GM12872 (cell line): Measurements from ENCODE around the gene STYXL1.

Experiments used
- CTCF ChIP-seq: IDR thresholded peaks from 3 replicates; pipeline ENCODE4 v1.5.1; 2011; ENCODE audit warnings: low read depth, mild to moderate bottlenecking, low read length, moderate library complexity; ENCODE audit not compliant: insufficient read depth

The STYXL1 gene, protein sequence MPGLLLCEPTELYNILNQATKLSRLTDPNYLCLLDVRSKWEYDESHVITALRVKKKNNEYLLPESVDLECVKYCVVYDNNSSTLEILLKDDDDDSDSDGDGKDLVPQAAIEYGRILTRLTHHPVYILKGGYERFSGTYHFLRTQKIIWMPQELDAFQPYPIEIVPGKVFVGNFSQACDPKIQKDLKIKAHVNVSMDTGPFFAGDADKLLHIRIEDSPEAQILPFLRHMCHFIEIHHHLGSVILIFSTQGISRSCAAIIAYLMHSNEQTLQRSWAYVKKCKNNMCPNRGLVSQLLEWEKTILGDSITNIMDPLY

GRCh38 chr7:76047811-76048667 is at the start of gene STYXL1, which contains the start of gene MDH2:
Gene STYXL1 (minus strand): TSS chr7:76048000. CDS start chr7:76030523, 17,477 bp downstream.
Gene MDH2 (plus strand): TSS chr7:76048106. CDS start chr7:76048161, 55 bp downstream.
- no peak for TF ChIP-seq CTCF

DNA sequence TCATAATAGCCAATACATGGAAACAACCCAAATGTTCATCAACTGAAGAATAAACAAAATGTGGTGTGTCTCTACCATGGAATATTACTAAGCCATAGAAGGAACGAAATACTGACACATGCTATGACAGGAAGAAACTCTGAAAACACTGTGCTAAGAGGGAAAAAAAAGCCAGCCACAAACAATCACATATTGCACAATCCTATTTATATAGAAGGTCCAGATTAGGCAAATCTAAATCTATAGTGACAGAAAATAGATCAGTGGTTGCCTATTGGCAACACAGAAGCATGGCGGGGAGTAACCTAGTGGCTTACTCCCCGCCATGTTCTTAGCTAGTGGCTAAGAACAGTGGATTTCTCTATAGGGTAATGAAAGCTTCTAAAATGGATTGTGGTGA is 48.1 kb upstream of the STYXL1 start:
- TF ChIP-seq CTCF, result no peak

GRCh38 chr7:76091506-76091905 is 43.7 kb upstream of the STYXL1 start:
- no peak for TF ChIP-seq CTCF

GRCh38 chr7:76089865-76090475 is 42.2 kb upstream of the STYXL1 start:
- TF ChIP-seq CTCF, result no peak

DNA sequence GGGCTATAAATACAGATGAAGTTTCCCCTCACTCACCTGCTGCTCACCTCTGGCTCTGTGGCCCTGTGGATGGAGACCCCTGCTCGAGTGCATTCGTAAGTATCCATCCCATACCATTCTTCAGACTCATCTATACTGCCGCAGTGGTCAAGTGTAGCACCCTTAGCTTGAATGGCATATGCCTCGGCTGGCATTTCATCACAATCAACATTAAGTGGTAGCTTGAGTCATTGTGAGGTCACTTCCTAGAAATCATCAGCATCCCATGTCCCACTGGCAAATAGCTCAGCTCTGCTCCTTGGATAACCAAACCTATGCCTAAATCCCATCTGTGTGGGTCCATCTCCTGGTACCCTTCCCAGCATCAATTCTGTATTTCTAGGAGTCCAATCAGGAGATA is 38.3 kb upstream of the STYXL1 start:
- no peak for TF ChIP-seq CTCF

GRCh38 chr7:76080204-76080603 is 32.4 kb upstream of the STYXL1 start:
- no peak for TF ChIP-seq CTCF

- TF ChIP-seq CTCF, result no peak
Measured at GRCh38 chr7:76077435-76077834, 29.6 kb upstream of the STYXL1 start.
